IMR-90 (cell line): ENCODE results near the gene POU2AF2. TPM values are rescaled to one million over a fixed set of nuclear protein-coding genes. Genes with fewer than 3 reads are reported as not detected.

Experiments used
- polyA plus RNA-seq, 3 experiments: library from polyadenylated mRNA; depleted of rRNA; stranded (reverse); fragments of >200 nt; gene quantifications; 2 replicates each; pipeline ENCODE4 v1.2.3, GENCODE V29; 2012; ENCODE audit warnings: low replicate concordance in 1 of 3
- total RNA-seq: library from RNA; depleted of rRNA; stranded (reverse); fragments of >200 nt; gene quantifications from 2 replicates; pipeline ENCODE4 v1.2.3, GENCODE V29; 2012; rRNA removed

The POU2AF2 gene
- total and polyA plus RNA-seq, 2 of the 4 experiments (the other 2 are of a cell fraction): not detected

Other genes with a start within 250 kb of the POU2AF2 start
- not detected in 2 replicates for gene POU2AF3, start 52.8 kb downstream of the POU2AF2 start, total RNA-seq
- gene POU2AF3, start 52.8 kb downstream of the POU2AF2 start, polyA plus RNA-seq (2012; rRNA removed): 0.17 TPM in 1 of 2 replicates, not detected in the other
- not detected in 2 replicates for gene POU2AF1, start 133.6 kb downstream of the POU2AF2 start, total RNA-seq
- not detected in 2 replicates for gene POU2AF1, start 133.6 kb downstream of the POU2AF2 start, polyA plus RNA-seq (2012; rRNA removed)